IMR-90 (cell line): ENCODE data around the gene ILF2. TPM values are rescaled to one million over a fixed set of nuclear protein-coding genes. Genes with fewer than 3 reads are reported as not detected.
A peak's percentile ranks its signal among the peaks of the same experiment; 100 is the strongest.

ENCODE experiments used
- ATAC-seq: fragments of 200-7000 bp; cut with Tn5 transposase; 2 replicates; pipeline ENCODE4 v1.9.1; 2020; ENCODE audit warnings: low read depth, mild to moderate bottlenecking, moderate library complexity
- BruUV-seq: library from RNA; stranded (reverse); fragments of 400-500 nt; replicated peaks from 2 replicates; lab custom pipeline; 2021; lab: Mats Ljungman, UMichigan
- CTCF ChIA-PET: fragments of 300-600 bp; formaldehyde crosslinking; extraction: SDS; loops from one replicate; lab custom pipeline; 2021; ENCODE audit warnings: antibody characterized with exemption; lab: Yijun Ruan, JAX
- POLR2A ChIA-PET: fragments of 300-600 bp; sonication (Branson Sonifier 250); formaldehyde crosslinking; loops from one replicate; lab custom pipeline; 2022; ENCODE audit warnings: antibody characterized with exemption; ENCODE audit not compliant: unreplicated experiment; lab: Charles Lee
- DNase-seq: peaks from one replicate; pipeline ENCODE4 v3.0.0; 2013
- H2AFZ ChIP-seq: replicated peaks from 2 replicates; pipeline ENCODE3; 2013; ENCODE audit warnings: low read length, mild to moderate bottlenecking; ENCODE audit not compliant: poor library complexity
- H2AK5ac ChIP-seq: 2 replicates; pipeline ENCODE4 v1.6.1; 2013; ENCODE audit warnings: low read depth, low read length, inconsistent platforms
- H2AK9ac ChIP-seq: replicated peaks from 2 replicates; pipeline ENCODE3; 2013; ENCODE audit warnings: mild to moderate bottlenecking, low read depth, low read length, moderate library complexity; ENCODE audit not compliant: poor library complexity
- H2BK120ac ChIP-seq: 2 replicates; pipeline ENCODE4 v1.6.1; 2013; ENCODE audit warnings: low read depth, low read length, inconsistent platforms
- H2BK15ac ChIP-seq: 3 replicates; pipeline ENCODE4 v1.6.1; 2013; ENCODE audit warnings: low read depth, low read length, inconsistent platforms
- H2BK20ac ChIP-seq: 2 replicates; pipeline ENCODE4 v1.6.1; 2013; ENCODE audit warnings: low read depth, mild to moderate bottlenecking, inconsistent platforms, low read length, moderate library complexity
- H2BK5ac ChIP-seq: 2 replicates; pipeline ENCODE4 v1.6.1; 2013; ENCODE audit warnings: mild to moderate bottlenecking, low read depth, low read length, inconsistent platforms; ENCODE audit not compliant: poor library complexity, severe bottlenecking
- H3K14ac ChIP-seq: replicated peaks from 2 replicates; pipeline ENCODE4 v1.6.1; 2013; ENCODE audit warnings: low read depth, low read length, inconsistent platforms
- H3K18ac ChIP-seq: 2 replicates; pipeline ENCODE4 v1.6.1; 2013; ENCODE audit warnings: low read depth, low read length, control low read depth
- H3K23ac ChIP-seq: 2 replicates; pipeline ENCODE4 v1.6.1; 2013; ENCODE audit warnings: low read depth, low read length, inconsistent platforms
- H3K27ac ChIP-seq: 2 replicates; pipeline ENCODE4 v1.5.1; 2013; ENCODE audit warnings: mild to moderate bottlenecking, control low read depth, low read length; ENCODE audit not compliant: insufficient read depth
- H3K27me3 ChIP-seq: 2 replicates; pipeline ENCODE4 v1.6.1; 2013; ENCODE audit warnings: low read length; ENCODE audit not compliant: control insufficient read depth, insufficient read depth
- H3K36me3 ChIP-seq: 2 replicates; pipeline ENCODE4 v1.6.1; 2013; ENCODE audit warnings: low read length, mixed read lengths; ENCODE audit not compliant: control insufficient read depth, insufficient read depth
- H3K4ac ChIP-seq: 2 replicates; pipeline ENCODE4 v1.6.1; 2013; ENCODE audit warnings: low read depth, low read length, inconsistent platforms
- H3K4me1 ChIP-seq: 2 replicates; pipeline ENCODE4 v1.6.1; 2013; ENCODE audit warnings: low read length, mixed read lengths; ENCODE audit not compliant: control insufficient read depth, insufficient read depth
- H3K4me2 ChIP-seq: 2 replicates; pipeline ENCODE4 v1.6.1; 2013; ENCODE audit warnings: low read depth, mild to moderate bottlenecking, control low read depth, low read length, moderate library complexity
- H3K4me3 ChIP-seq: 2 replicates; pipeline ENCODE4 v1.5.1; 2013; ENCODE audit warnings: low read depth, mild to moderate bottlenecking, control low read depth, low read length, moderate library complexity; ENCODE audit not compliant: insufficient read depth
- H3K56ac ChIP-seq: 2 replicates; pipeline ENCODE4 v1.6.1; 2013; ENCODE audit warnings: low read length, inconsistent platforms; ENCODE audit not compliant: insufficient read depth; ENCODE audit errors: extremely low read depth
- H3K79me1 ChIP-seq, 2 experiments: 2 replicates each; pipeline ENCODE4 v1.6.1; 2013; ENCODE audit warnings: low read length in 2 of 2, inconsistent platforms in 1 of 2, low read depth in 1 of 2
- H3K9ac ChIP-seq: 2 replicates; pipeline ENCODE4 v1.6.1; 2013; ENCODE audit warnings: low read depth, low read length, control low read depth
- H3K9me1 ChIP-seq: 2 replicates; pipeline ENCODE4 v1.6.1; 2013; ENCODE audit warnings: low read length, inconsistent platforms; ENCODE audit not compliant: insufficient read depth
- H3K9me3 ChIP-seq: 2 replicates; pipeline ENCODE4 v1.6.1; 2013; ENCODE audit warnings: low read length; ENCODE audit not compliant: control insufficient read depth, insufficient read depth
- H4K20me1 ChIP-seq: 2 replicates; pipeline ENCODE4 v1.6.1; 2013; ENCODE audit warnings: low read length, inconsistent platforms; ENCODE audit not compliant: insufficient read depth
- H4K5ac ChIP-seq: 2 replicates; pipeline ENCODE4 v1.6.1; 2013; ENCODE audit warnings: mild to moderate bottlenecking, low read depth, low read length, control low read depth
- H4K8ac ChIP-seq, 2 experiments: 2 replicates each; pipeline ENCODE4 v1.6.1; 2013; ENCODE audit warnings: low read depth in 2 of 2, low read length in 2 of 2, control low read depth in 1 of 2, inconsistent platforms in 1 of 2
- H4K91ac ChIP-seq: 2 replicates; pipeline ENCODE4 v1.6.1; 2013; ENCODE audit warnings: low read depth, low read length, inconsistent platforms; ENCODE audit not compliant: insufficient read depth
- BHLHE40 ChIP-seq: fragments of 150-350 bp; IDR thresholded peaks from 2 replicates; pipeline ENCODE4 v1.6.1; 2016; ENCODE audit warnings: mild to moderate bottlenecking, low read depth, low read length
- CEBPB ChIP-seq: IDR thresholded peaks from 2 replicates; pipeline ENCODE4 v1.6.1; 2012; ENCODE audit warnings: low read depth, low read length, improper control_type of control experiment
- CHD1 ChIP-seq: IDR thresholded peaks from 2 replicates; pipeline ENCODE4 v1.6.1; 2012; ENCODE audit warnings: low read depth, low read length, improper control_type of control experiment
- MAZ ChIP-seq: IDR thresholded peaks from 2 replicates; pipeline ENCODE4 v1.6.1; 2012; ENCODE audit warnings: low read depth, mild to moderate bottlenecking, low read length, improper control_type of control experiment, moderate library complexity, borderline replicate concordance
- MXI1 ChIP-seq: IDR thresholded peaks from 2 replicates; pipeline ENCODE4 v1.6.1; 2012; ENCODE audit warnings: low read depth, mild to moderate bottlenecking, low read length, moderate library complexity, borderline replicate concordance
- NFE2L2 ChIP-seq: fragments of 150-350 bp; IDR thresholded peaks from 2 replicates; pipeline ENCODE4 v1.6.1; 2016; ENCODE audit warnings: low read depth, mild to moderate bottlenecking, low read length
- POLR2A ChIP-seq: IDR thresholded peaks from 2 replicates; pipeline ENCODE4 v1.6.1; 2012; ENCODE audit warnings: mild to moderate bottlenecking, low read depth, low read length
- RAD21 ChIP-seq: IDR thresholded peaks from 2 replicates; pipeline ENCODE4 v1.6.1; 2012; ENCODE audit warnings: low read length, improper control_type of control experiment
- RCOR1 ChIP-seq: IDR thresholded peaks from 2 replicates; pipeline ENCODE4 v1.6.1; 2012; ENCODE audit warnings: mild to moderate bottlenecking, low read length, improper control_type of control experiment; ENCODE audit not compliant: insufficient replicate concordance
- RFX5 ChIP-seq: IDR thresholded peaks from 2 replicates; pipeline ENCODE4 v1.8.0; 2012; ENCODE audit warnings: low read depth, mild to moderate bottlenecking, low read length, moderate library complexity
- SMC3 ChIP-seq: fragments of 150-350 bp; IDR thresholded peaks from 2 replicates; pipeline ENCODE4 v1.6.1; 2016; ENCODE audit warnings: low read depth, mild to moderate bottlenecking, antibody characterized with exemption, low read length, moderate library complexity
- WGBS, 2 experiments: methylation state at CpG; one replicate each; pipeline versions ENCODE4 v1.1.5 to v1.1.7; 2013; ENCODE audit warnings: missing lambda C conversion rate in 2 of 2; ENCODE audit not compliant: insufficient read length in 1 of 2; ENCODE audit errors: extremely low coverage in 2 of 2; 5-methylcytosine and 5-hydroxymethylcytosine counted together
- dilution Hi-C: fragments of 300-500 bp; cut with HindIII; formaldehyde crosslinking; loops from one replicate; pipeline ENCODE4 v1.14.3; 2018; ENCODE audit warnings: low sequenced_read_pairs; ENCODE audit not compliant: unreplicated experiment
- in situ Hi-C: fragments of 300-500 bp; cut with MboI; formaldehyde crosslinking; loops from 3 replicates; pipeline ENCODE4 v1.14.3; 2019; ENCODE audit warnings: low sequenced_read_pairs, inconsistent platforms, mixed read lengths
- intact Hi-C: fragments of 100-400 bp; cut with micrococcal nuclease; formaldehyde crosslinking; loops from 2 replicates; pipeline ENCODE4 v1.10.0; 2022
- polyA plus RNA-seq, 3 experiments: library from polyadenylated mRNA; depleted of rRNA; stranded (reverse); fragments of >200 nt; gene quantifications; 2 replicates each; pipeline ENCODE4 v1.2.3, GENCODE V29; 2012; ENCODE audit warnings: low replicate concordance in 1 of 3
- total RNA-seq: library from RNA; depleted of rRNA; stranded (reverse); fragments of >200 nt; gene quantifications from 2 replicates; pipeline ENCODE4 v1.2.3, GENCODE V29; 2012
- TF ChIP-seq, protein P1 (sequence below): fragments of 150-350 bp; IDR thresholded peaks from 2 replicates; pipeline ENCODE4 v1.6.1; 2017; ENCODE audit warnings: mild to moderate bottlenecking, antibody characterized with exemption, low read length, low read depth
- TF ChIP-seq, protein P2 (sequence below): fragments of 150-350 bp; IDR thresholded peaks from 2 replicates; pipeline ENCODE4 v1.6.1; 2016; ENCODE audit warnings: low read depth, mild to moderate bottlenecking, low read length, moderate library complexity, borderline replicate concordance
- TF ChIP-seq, protein P3 (sequence below): conservative IDR thresholded peaks from 2 replicates; pipeline ENCODE4 v1.5.1; 2012; ENCODE audit warnings: mild to moderate bottlenecking, low read depth, low read length, improper control_type of control experiment

Gene ILF2
- total and polyA plus RNA-seq, 2 of the 4 experiments (the other 2 are of a cell fraction) = 273 to 504 TPM

DNA sequence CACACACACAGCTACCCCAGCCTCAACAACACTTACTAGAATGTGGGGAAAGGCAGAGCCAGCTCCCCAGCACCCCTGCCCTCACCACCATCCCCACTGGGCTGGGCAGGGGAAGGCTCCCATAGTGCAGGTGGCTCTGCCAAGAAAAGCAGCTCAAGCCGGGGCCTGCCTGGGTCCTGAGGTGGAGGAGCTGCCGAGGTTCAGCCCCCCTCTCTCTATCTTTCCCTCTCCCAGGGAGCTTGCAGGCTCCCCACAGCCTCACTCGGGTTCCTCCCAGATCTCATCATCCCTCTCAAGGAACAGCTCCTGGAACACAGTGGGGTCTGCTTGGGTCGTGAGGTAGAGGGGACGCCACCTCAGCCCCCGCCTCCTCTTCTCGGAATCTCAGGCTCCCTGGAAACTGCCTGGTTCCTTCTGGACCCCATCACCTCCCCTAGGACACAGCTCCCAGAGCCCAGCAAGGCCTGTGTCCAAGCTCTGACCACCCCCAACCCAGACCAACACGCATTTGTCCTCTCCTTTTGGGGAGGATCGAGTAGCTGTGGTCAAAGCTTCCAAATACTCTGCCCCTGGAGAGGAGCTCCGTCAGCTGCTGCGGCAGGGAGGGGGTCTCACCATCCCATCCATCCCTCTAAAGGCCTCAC, 58.6 kb downstream of the ILF2 start:
- Histone ChIP-seq H2AK9ac (peak overlapping the region; percentile 99), H2BK20ac (peak overlapping the region; percentile 45; the same call in 1 of the 2 replicates), H3K9me1 (peaks cover 17% of the 10 kb centered on the region), H3K9me3 (no peaks in the 10 kb centered on the region), H2AFZ (peak overlapping the region; percentile 75), H3K36me3 (peaks cover 9% of the 10 kb centered on the region), H3K23ac (peak overlapping the region; percentile 93), H3K14ac (peak overlapping the region; percentile 93), H2BK15ac (0 out of 3 replicates have a peak overlapping the region, but pooled peaks have one; percentile 54), H3K27me3 (no peaks in the 10 kb centered on the region), H3K56ac (peak overlapping the region; percentile 75; the same call in 1 of the 2 replicates), H3K4me1 (peaks cover 42% of the 10 kb centered on the region), H3K79me1 (peaks cover 15 to 54% of the 10 kb centered on the region in 2 experiments), H2AK5ac (peak overlapping the region; percentile 92), H4K5ac (peak overlapping the region; percentile 88), H4K20me1 (peaks cover 11% of the 10 kb centered on the region; the same call in 1 of the 2 replicates), H3K27ac (peak overlapping the region; percentile 95), H3K4me2 (peak overlapping the region; percentile 94), H3K4ac (peak overlapping the region; percentile 90), H2BK120ac (peak overlapping the region; percentile 76), H4K91ac (peak overlapping the region; percentile 88), H2BK5ac (peak overlapping the region; percentile 90), H3K18ac (peak overlapping the region; percentile 69), H3K9ac (peak overlapping the region; percentile 99), H3K4me3 (peak overlapping the region; percentile 96), H4K8ac (peak overlapping the region; percentile 79 to 82)
- dilution Hi-C loops (no loop called here), intact Hi-C loops (loop anchor here (2.0 kb wide), 1 partner anchor 39 kb away; no protein-coding TSS in a partner anchor), in situ Hi-C loops (no loop called here)
- DNase-seq = no peak
- ChIA-PET CTCF (interaction anchor here (0.7 to 3.3 kb wide), 4 partner anchors 10 to 79 kb away, joined by 3 to 18 read pairs (median 4); partner anchors contain the start of genes S100A1 and S100A13), POLR2A (interaction anchor here (1.4 to 1.5 kb wide), 2 partner anchors 15 to 77 kb away, joined by 6 to 10 read pairs; partner anchors contain the start of gene S100A13)
- no TSS peak for BruUV-seq
- peak; percentile 8 for ATAC-seq
- WGBS, 2 experiments = 35% methylated on average over 4 of the region's 11 CpGs; no CpG with 5 or more reads in 1 of the 2 experiments
- TF ChIP-seq BHLHE40 (no peak), SMC3 (no peak), CHD1 (no peak), MXI1 (no peak), RAD21 (no peak), MAZ (no peak), NFE2L2 (no peak), RFX5 (no peak), CEBPB (no peak), POLR2A (no peak), RCOR1 (no peak)
- TF ChIP-seq, protein P1, sequence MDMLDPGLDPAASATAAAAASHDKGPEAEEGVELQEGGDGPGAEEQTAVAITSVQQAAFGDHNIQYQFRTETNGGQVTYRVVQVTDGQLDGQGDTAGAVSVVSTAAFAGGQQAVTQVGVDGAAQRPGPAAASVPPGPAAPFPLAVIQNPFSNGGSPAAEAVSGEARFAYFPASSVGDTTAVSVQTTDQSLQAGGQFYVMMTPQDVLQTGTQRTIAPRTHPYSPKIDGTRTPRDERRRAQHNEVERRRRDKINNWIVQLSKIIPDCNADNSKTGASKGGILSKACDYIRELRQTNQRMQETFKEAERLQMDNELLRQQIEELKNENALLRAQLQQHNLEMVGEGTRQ = no peak
- TF ChIP-seq, protein P2, sequence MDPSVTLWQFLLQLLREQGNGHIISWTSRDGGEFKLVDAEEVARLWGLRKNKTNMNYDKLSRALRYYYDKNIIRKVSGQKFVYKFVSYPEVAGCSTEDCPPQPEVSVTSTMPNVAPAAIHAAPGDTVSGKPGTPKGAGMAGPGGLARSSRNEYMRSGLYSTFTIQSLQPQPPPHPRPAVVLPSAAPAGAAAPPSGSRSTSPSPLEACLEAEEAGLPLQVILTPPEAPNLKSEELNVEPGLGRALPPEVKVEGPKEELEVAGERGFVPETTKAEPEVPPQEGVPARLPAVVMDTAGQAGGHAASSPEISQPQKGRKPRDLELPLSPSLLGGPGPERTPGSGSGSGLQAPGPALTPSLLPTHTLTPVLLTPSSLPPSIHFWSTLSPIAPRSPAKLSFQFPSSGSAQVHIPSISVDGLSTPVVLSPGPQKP = no peak
- TF ChIP-seq, protein P3, sequence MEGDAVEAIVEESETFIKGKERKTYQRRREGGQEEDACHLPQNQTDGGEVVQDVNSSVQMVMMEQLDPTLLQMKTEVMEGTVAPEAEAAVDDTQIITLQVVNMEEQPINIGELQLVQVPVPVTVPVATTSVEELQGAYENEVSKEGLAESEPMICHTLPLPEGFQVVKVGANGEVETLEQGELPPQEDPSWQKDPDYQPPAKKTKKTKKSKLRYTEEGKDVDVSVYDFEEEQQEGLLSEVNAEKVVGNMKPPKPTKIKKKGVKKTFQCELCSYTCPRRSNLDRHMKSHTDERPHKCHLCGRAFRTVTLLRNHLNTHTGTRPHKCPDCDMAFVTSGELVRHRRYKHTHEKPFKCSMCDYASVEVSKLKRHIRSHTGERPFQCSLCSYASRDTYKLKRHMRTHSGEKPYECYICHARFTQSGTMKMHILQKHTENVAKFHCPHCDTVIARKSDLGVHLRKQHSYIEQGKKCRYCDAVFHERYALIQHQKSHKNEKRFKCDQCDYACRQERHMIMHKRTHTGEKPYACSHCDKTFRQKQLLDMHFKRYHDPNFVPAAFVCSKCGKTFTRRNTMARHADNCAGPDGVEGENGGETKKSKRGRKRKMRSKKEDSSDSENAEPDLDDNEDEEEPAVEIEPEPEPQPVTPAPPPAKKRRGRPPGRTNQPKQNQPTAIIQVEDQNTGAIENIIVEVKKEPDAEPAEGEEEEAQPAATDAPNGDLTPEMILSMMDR = no peak
